ENCODE results near the gene PMEL. TPM values are rescaled to one million over a fixed set of nuclear protein-coding genes. Genes with fewer than 3 reads are reported as not detected.
"Not testable (repeated sequence)": the region's sequence is repeated elsewhere in the genome, so short reads cannot be mapped to it uniquely, and the experiment has no call there.

PMEL gene
- total RNA-seq, 1 experiment from 2014 or later = 1.2 TPM

- no peaks in the 10 kb centered on the region for H3K27me3 ChIP-seq (ENCODE audit: control insufficient read depth, insufficient read depth, low read length)
- H3K4me3 ChIP-seq (ENCODE audit: low read depth in 2 of 2, low read length in 2 of 2) = no peak overlapping the region
- in situ Hi-C loops (cut with HindIII; ENCODE audit: low pct_unique_long_range_greater_than_20kb, low sequenced_read_pairs) (no loop called here), intact Hi-C loops (cut with micrococcal nuclease; ENCODE audit: unreplicated experiment) (no loop called here)
- no peaks in the 10 kb centered on the region for H3K9me3 ChIP-seq (ENCODE audit: control insufficient read depth, insufficient read depth, low read depth, low read length)
- ATAC-seq (no peak), DNase-seq (ENCODE audit: low read depth, low spot score) (no peak)
- BruUV-seq (replicated peaks) = no TSS peak
- ChIA-PET POLR2A (no interaction called here), CTCF (interaction anchor here (0.7 kb wide), 1 partner anchor 15 kb away, joined by 4 read pairs; no protein-coding TSS in a partner anchor)
- H3K36me3 ChIP-seq (ENCODE audit: control insufficient read depth, insufficient read depth, low read length) = peaks cover 4% of the 10 kb centered on the region; the same call in 1 of the 2 replicates
- TF ChIP-seq SIN3A (IDR thresholded peaks at IDR 0.05; ENCODE audit: borderline replicate concordance, insufficient read depth, low read depth, low read length) (no peak), POLR2AphosphoS5 (IDR thresholded peaks at IDR 0.05; ENCODE audit: low read depth, low read length) (no peak), CTCF (IDR thresholded peaks at IDR 0.05) (no peak), TCF7L2 (IDR thresholded peaks at IDR 0.05; ENCODE audit: low read depth, low read length) (no peak), REST (IDR thresholded peaks at IDR 0.05; ENCODE audit: insufficient read depth in 1 of 2, low read depth in 2 of 2, low read length in 1 of 2) (no peak)
- no peak overlapping the region for H3K27ac ChIP-seq (ENCODE audit: low read length)
- H3K4me1 ChIP-seq (ENCODE audit: control insufficient read depth, insufficient read depth, low read length) = peaks cover 6% of the 10 kb centered on the region
Observed at GRCh38 chr12:55922126-55922525, 43.7 kb downstream of the PMEL start.

- intact Hi-C loops (cut with micrococcal nuclease; ENCODE audit: unreplicated experiment); H3K4me3 ChIP-seq (ENCODE audit: low read depth in 2 of 2, low read length in 2 of 2); H3K9me3 ChIP-seq (ENCODE audit: control insufficient read depth, insufficient read depth, low read depth, low read length); in situ Hi-C loops (cut with HindIII; ENCODE audit: low pct_unique_long_range_greater_than_20kb, low sequenced_read_pairs); H3K4me1 ChIP-seq (ENCODE audit: control insufficient read depth, insufficient read depth, low read length); POLR2A ChIA-PET; H3K36me3 ChIP-seq (ENCODE audit: control insufficient read depth, insufficient read depth, low read length); H3K27me3 ChIP-seq (ENCODE audit: control insufficient read depth, insufficient read depth, low read length); BruUV-seq (replicated peaks); H3K27ac ChIP-seq (ENCODE audit: low read length): not testable (repeated sequence)
- CTCF ChIA-PET = interaction anchor here (0.6 kb wide), 1 partner anchor 1945 kb away, joined by 3 read pairs; no protein-coding TSS in a partner anchor
- ATAC-seq = peak; percentile 81; the same call in 1 of the 2 replicates
- peak; percentile 59 for DNase-seq (ENCODE audit: low read depth, low spot score)
Observed at GRCh38 chr12:55919032-55919431, 46.8 kb downstream of the PMEL start.

GRCh38 chr12:55915482-55915859, 50.4 kb downstream of the PMEL start:
- POLR2A ChIA-PET = interaction anchor here (0.7 kb wide), 1 partner anchor 189 kb away, joined by 14 read pairs; the partner anchor contains the start of gene PA2G4

More at GRCh38 chr12:55915482-55915859, 50.4 kb downstream of the PMEL start:
- Histone ChIP-seq H3K27ac (ENCODE audit: low read length) (no peak overlapping the region), H3K4me3 (ENCODE audit: low read depth in 2 of 2, low read length in 2 of 2) (no peak overlapping the region), H3K27me3 (ENCODE audit: control insufficient read depth, insufficient read depth, low read length) (no peaks in the 10 kb centered on the region), H3K4me1 (ENCODE audit: control insufficient read depth, insufficient read depth, low read length) (no peaks in the 10 kb centered on the region), H3K9me3 (ENCODE audit: control insufficient read depth, insufficient read depth, low read depth, low read length) (no peaks in the 10 kb centered on the region), H3K36me3 (ENCODE audit: control insufficient read depth, insufficient read depth, low read length) (peaks cover 2% of the 10 kb centered on the region; the same call in 1 of the 2 replicates)
- in situ Hi-C loops (cut with HindIII; ENCODE audit: low pct_unique_long_range_greater_than_20kb, low sequenced_read_pairs) (no loop called here), intact Hi-C loops (cut with micrococcal nuclease; ENCODE audit: unreplicated experiment) (no loop called here)
- no peak for ATAC-seq
- TF ChIP-seq TCF7L2 (IDR thresholded peaks at IDR 0.05; ENCODE audit: low read depth, low read length) = no peak
- TF ChIP-seq POLR2AphosphoS5 (IDR thresholded peaks at IDR 0.05; ENCODE audit: low read depth, low read length) = no peak
- no peak for TF ChIP-seq CTCF (IDR thresholded peaks at IDR 0.05)
- TF ChIP-seq REST (IDR thresholded peaks at IDR 0.05; ENCODE audit: insufficient read depth in 1 of 2, low read depth in 2 of 2, low read length in 1 of 2) = no peak
- CTCF ChIA-PET = interaction anchor here (0.7 kb wide), 1 partner anchor 175 kb away, joined by 9 read pairs; no protein-coding TSS in a partner anchor
- no peak for DNase-seq (ENCODE audit: low read depth, low spot score)
- no TSS peak for BruUV-seq (replicated peaks)
